Measurements from ENCODE around the gene CDS1.
"Not testable (repeated sequence)": the region's sequence is repeated elsewhere in the genome, so short reads cannot be mapped to it uniquely, and the experiment has no call there.

CDS1 gene

DNA sequence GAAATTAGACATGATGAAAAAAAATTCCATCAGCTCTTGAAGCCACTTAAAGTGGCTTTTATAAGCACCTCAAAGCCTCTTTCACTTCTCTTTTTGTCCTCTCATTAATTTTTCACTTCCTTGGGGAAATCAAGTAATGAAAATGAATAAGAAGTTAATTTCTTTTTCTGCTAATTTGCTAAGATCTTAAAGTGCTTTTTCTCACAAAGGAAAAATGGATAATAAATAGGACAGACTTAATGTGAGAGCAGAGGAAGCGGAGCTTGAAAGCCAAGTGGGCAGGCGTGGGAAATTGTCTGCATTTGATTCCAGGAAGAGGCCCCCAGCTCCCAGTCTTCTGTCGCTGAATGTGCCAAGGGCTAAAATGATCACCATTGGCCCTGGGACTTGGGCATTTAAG lies 28.6 kb downstream of the CDS1 start:
- no peak for DNase-seq (ENCODE audit: low read depth)

GRCh38 chr4:84614891-84615290 lies 32.0 kb downstream of the CDS1 start:
- DNase-seq (ENCODE audit: low read depth) = no peak

GRCh38 chr4:84615355-84615754 lies 32.4 kb downstream of the CDS1 start:
- DNase-seq (ENCODE audit: low read depth) = no peak

DNA sequence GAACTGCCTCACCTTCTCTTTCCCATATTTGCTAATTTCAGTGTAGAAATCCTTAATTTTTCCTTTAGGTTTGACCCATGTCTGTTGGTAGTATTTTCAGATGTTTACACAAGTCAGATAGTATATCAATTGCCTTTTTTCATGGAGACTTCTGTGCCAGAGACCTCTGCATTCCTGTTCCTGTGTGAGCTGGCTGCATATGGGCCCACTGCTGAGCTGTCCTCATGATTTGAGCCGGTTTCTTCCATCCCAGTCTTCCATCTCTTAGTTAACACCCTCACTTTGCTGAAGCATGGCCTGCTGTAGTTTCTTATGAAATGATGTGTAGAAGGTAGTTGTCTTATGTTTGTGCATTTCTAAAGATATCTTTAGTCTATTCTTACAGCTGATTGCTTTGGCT lies 40.0 kb downstream of the CDS1 start:
- no peak for DNase-seq (ENCODE audit: low read depth)

DNA sequence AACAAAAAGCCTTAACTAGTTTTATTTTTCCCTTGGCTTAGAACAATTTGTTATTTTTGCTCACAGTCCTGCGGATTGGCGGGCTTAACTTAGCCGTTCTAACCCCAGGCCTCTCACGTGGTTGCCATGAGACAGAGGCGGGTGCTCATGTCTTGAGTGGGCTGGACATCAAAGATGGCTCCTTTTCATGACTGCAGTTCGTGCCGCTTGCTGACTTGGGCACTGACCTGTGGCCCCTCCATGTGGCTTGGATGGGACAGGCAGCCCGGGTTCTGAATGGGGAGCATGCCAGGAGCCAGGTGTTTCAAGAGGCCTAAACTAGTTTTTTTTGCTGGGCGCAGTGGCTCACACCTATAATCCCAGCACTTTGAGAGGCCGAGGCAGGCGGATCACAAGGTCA lies 40.7 kb downstream of the CDS1 start:
- no peak for DNase-seq (ENCODE audit: low read depth)

- DNase-seq (ENCODE audit: low read depth) = no peak
Observed at GRCh38 chr4:84626673-84627072, 43.7 kb downstream of the CDS1 start.

- no peak for DNase-seq (ENCODE audit: low read depth)
Observed at GRCh38 chr4:84631573-84631972, 48.6 kb downstream of the CDS1 start.

GRCh38 chr4:84632092-84632491 lies 49.2 kb downstream of the CDS1 start:
- DNase-seq (ENCODE audit: low read depth) = peak; percentile 75

DNA sequence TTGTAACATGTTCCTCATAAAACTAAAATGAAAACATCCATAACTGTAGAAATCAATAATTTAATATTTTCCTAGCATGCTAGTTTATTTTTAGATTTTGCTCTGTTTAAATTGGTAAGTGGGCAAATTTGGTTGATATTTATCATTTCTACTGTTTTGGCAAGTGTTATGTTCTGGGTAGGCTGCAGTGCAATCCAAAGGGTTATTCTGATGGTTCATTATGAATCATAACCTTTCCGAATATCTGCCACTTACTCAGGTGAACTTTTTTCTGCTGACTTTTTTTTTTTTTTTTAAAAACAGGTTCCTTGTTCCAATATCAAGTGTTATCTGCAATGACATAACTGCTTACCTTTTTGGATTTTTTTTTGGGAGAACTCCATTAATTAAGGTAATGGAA lies 52.0 kb downstream of the CDS1 start:
- DNase-seq (ENCODE audit: low read depth) = no peak

- DNase-seq (ENCODE audit: low read depth) = no peak
Observed at GRCh38 chr4:84638092-84638491, 55.2 kb downstream of the CDS1 start.

GRCh38 chr4:84639145-84639544 lies 56.2 kb downstream of the CDS1 start:
- no peak for DNase-seq (ENCODE audit: low read depth)

DNA sequence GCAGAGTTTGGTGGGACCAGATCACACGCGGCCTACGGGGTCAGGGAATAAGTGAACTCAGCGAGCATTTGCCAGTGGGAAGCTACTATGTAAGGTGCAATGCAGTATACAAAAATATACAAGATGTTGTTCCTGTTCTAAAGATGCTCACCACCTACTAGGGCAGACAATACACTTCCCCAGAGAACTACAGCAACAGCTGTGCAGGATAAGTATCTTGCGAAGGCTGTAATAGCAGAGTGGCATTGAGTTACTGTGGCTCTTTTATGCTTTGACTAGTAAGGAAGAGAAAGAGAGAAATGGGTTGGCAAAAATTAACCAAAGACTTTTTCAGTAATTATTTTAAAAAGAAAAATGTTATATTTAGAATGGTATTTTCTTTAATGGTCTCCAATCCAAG lies 61.2 kb downstream of the CDS1 start:
- DNase-seq (ENCODE audit: low read depth) = no peak

- DNase-seq (ENCODE audit: low read depth) = peak; percentile 10
Observed at GRCh38 chr4:84647312-84647884, 64.5 kb downstream of the CDS1 start.

DNA sequence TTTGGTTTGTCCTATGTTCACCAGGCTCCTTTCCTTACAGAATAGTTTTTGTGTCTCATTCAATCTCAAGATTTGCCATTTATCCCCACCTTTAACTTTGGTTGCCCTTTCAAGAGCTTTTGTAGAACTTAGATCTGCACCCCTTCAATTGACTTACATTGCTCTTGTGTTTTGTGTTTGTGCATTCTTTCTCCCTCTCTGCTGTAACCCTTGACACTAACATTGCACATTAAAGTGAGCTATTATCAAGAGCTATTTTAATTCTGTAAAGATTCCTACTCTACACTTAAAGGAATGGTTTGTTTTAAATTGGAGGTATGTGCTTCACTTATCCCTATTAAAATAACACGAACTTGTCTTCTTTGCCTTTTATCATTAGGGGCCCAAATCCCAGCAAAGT lies 65.3 kb downstream of the CDS1 start:
- no peak for DNase-seq (ENCODE audit: low read depth)

DNA sequence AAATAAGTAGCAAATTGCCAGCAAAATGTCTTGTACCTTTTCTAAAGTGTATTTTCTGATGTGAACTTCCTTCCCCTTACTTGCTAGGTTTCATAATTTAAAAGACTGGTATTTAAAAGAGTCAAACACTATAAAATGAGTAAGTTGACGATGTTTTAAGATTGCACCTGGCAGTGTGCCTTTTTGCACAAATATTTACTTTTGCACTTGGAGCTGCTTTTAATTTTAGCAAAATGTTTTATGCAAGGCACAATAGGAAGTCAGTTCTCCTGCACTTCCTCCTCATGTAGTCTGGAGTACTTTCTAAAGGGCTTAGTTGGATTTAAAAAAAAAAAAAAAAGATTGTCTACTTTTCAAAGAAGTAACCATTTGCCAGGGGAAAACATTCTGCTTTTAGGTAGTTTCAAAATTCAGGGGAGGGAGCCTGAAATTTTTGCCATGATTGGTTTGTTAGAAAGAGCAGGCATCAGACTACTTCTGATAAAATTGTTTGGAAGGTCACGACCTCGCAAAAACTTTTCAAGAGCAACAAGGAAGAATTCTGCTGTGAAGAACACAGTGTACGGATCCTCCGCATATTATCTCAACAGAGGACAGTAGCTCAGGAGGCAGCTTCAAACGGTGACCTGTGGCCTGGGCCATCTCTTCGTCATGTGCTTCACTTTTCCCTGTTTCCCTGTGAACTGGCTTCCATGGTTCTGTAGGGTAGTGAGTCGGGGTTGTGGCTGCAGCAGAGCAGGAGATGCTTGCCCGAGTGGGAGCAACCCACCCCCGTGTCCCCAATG lies 66.1 kb downstream of the CDS1 start:
- DNase-seq (ENCODE audit: low read depth) = no peak

DNA sequence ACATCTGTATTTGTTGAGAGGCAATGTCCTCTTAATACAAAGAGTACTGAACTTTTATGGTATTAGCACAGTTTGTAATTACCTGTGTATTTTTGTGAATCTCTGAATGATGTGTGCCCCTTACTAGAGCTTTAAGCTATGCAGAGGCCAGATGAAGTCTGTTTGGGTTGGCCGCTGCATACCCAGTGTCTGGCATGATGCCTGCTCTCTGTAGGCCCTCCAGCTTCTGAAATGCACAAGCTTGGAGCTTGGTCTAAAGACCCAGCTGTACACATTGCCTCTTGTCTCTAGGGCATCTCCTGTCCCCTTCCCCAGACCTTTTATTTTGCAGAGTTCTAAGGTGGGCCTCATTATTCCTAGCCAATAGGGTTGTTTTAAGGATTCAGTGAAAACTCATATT lies 68.6 kb downstream of the CDS1 start:
- no peak for DNase-seq (ENCODE audit: low read depth)

GRCh38 chr4:84652478-84652877 lies 69.6 kb downstream of the CDS1 start:
- no peak for DNase-seq (ENCODE audit: low read depth)

DNA sequence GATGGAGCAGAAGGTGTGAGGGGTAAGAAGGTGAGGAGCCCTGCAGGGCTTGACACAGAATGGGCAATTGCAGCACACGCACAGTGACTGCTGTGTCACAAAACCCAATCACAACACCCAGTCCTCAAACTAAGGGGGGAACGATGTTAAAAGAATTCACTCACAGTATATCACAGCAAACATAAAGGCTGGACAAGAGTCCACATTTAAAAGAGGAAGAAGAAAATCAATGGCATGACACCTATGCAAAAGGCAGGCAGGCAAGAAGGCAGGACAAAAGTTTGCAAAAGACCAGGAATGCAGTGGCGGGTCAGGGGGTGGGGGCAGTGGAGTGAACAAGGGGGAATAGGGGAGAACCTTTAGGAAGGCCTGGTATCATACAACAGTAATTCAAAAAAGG lies 77.7 kb downstream of the CDS1 start:
- DNase-seq (ENCODE audit: low read depth) = no peak

DNA sequence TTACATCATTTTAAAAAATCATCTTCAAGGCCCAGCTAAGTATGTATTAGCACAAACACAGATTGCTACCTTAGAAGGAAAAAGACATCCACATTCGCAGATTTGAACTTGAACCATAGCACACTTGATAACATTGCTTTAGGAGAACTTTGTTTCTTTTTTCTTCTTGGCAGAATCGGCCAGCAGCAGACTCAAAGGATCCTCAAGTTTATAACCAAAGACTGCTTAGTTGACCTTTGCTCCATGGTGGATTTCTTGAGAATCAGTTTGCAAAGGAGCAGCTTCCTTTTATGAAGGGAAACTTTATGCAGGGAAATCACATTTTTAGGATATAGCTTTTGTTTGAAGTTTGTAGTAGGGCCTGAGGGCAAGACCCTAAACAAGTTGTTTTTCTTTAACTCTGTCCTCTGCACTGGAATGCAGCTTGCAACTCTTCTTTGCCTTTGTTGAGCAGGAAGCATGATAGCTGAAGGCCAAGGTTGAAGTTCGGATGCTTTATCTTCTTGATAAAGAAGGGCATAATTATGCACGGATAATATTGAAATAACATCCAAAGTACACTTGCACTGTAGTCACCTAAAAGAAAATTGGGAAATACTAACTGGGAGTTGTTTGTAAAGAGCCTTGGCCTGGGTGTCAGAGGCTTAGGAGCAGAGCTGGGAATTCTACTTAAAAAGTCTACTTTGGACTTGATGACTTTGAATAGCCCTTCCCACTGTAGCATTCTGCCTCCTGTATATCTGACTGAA lies 78.4 kb downstream of the CDS1 start:
- DNase-seq (ENCODE audit: low read depth) = no peak

DNA sequence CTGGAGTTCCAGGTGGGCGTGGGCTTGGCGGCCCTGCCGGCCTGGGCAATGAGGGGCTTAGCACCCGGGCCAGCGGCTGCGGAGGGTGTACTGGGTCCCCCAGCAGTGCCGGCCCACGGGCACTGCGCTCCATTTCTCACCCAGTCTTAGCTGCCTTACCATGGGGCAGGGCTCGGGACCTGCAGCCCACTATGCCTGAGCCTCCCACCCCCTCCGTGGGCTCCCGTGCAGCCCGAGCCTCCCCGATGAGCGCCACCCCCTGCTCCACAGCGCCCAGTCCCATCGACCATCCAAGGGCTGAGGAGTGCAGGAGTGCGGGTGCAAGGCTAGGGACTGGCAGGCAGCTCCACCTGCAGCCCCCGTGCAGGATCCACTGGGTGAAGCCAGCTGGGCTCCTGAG lies 81.8 kb downstream of the CDS1 start:
- not testable (repeated sequence) for DNase-seq (ENCODE audit: low read depth)

GRCh38 chr4:84666439-84666838 lies 83.5 kb downstream of the CDS1 start:
- no peak for DNase-seq (ENCODE audit: low read depth)

- DNase-seq (ENCODE audit: low read depth) = no peak
Observed at GRCh38 chr4:84669201-84669600, 86.3 kb downstream of the CDS1 start.

DNA sequence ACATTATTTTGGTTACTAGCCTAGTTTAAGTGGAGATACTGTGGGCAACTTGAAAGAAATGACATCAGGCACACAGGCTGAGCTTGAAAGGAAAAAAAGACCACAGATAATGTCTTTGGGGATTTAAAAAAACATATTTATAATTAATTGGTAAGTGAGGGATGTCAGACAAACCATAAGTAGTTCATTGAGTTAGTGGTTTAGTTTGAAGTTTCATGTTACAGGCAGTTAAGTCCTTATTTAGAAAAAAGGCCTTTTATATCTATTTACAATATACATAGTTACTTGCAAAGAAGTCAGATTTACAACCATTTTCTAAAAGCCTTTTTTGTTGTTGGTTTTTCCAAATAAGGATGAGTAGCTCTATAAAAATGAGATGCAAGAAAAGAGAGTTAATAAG lies 89.2 kb downstream of the CDS1 start:
- no peak for DNase-seq (ENCODE audit: low read depth)

Data from fibroblast of the conjunctiva (primary cell).